Keratinocyte (primary cell): Measurements from ENCODE around the gene TMEM187. TPM values are rescaled to one million over a fixed set of nuclear protein-coding genes. Genes with fewer than 3 reads are reported as not detected.

Experiments used
- DNase-seq: peaks from one replicate; pipeline ENCODE4 v3.0.0-alpha.2; 2011; ENCODE audit warnings: low read depth, missing footprints, low spot score
- FAIRE-seq: peaks from 2 replicates; lab custom pipeline; 2011; peaks lifted over from hg19 to GRCh38; lab: Jason Lieb, UNC
- H2AFZ ChIP-seq: 2 replicates; pipeline ENCODE4 v1.6.0; 2012; ENCODE audit warnings: low read length, control low read depth, inconsistent platforms; ENCODE audit not compliant: control insufficient read depth
- H3K27ac ChIP-seq: 2 replicates; pipeline ENCODE4 v1.5.1; 2011; ENCODE audit warnings: low read length; ENCODE audit not compliant: control insufficient read depth, insufficient read depth
- H3K27me3 ChIP-seq: 3 replicates; pipeline ENCODE4 v1.6.0; 2011; ENCODE audit warnings: low read length; ENCODE audit not compliant: control insufficient read depth, insufficient read depth; ENCODE audit errors: extremely low read depth
- H3K36me3 ChIP-seq, 2 experiments: 2 replicates in 1 of 2; 3 replicates in 1 of 2; pipeline ENCODE4 v1.5.1; 2011; ENCODE audit warnings: low read length in 2 of 2, mild to moderate bottlenecking in 1 of 2; ENCODE audit not compliant: control insufficient read depth in 2 of 2, insufficient read depth in 2 of 2; ENCODE audit errors: extremely low read depth in 1 of 2
- H3K4me1 ChIP-seq: 3 replicates; pipeline ENCODE4 v1.5.1; 2011; ENCODE audit warnings: low read length; ENCODE audit not compliant: control insufficient read depth, insufficient read depth; ENCODE audit errors: extremely low read depth
- H3K4me2 ChIP-seq: 3 replicates; pipeline ENCODE4 v1.6.0; 2011; ENCODE audit warnings: low read depth, low read length; ENCODE audit not compliant: control insufficient read depth, insufficient read depth; ENCODE audit errors: extremely low read depth
- H3K4me3 ChIP-seq, 3 experiments: fragments of 200-600 bp in 1 of 3; sonication (generic) in 1 of 3; 2 replicates in 2 of 3; 3 replicates in 1 of 3; pipeline ENCODE4 v1.5.1; 2011 to 2016; ENCODE audit warnings: low read length in 3 of 3, mild to moderate bottlenecking in 3 of 3, control low read depth in 2 of 3, inconsistent platforms in 1 of 3, low read depth in 1 of 3, mixed read lengths in 1 of 3, mixed run types in 1 of 3, moderate library complexity in 1 of 3; ENCODE audit not compliant: control insufficient read depth in 2 of 3, insufficient read depth in 2 of 3; ENCODE audit errors: extremely low read depth in 1 of 3
- H3K79me2 ChIP-seq: 2 replicates; pipeline ENCODE4 v1.6.0; 2012; ENCODE audit warnings: low read length; ENCODE audit not compliant: control insufficient read depth, insufficient read depth
- H3K9ac ChIP-seq: 3 replicates; pipeline ENCODE4 v1.6.0; 2011; ENCODE audit warnings: low read length; ENCODE audit not compliant: control insufficient read depth, insufficient read depth; ENCODE audit errors: extremely low read depth
- H3K9me1 ChIP-seq: 3 replicates; pipeline ENCODE4 v1.6.0; 2011; ENCODE audit warnings: low read length; ENCODE audit not compliant: control insufficient read depth, insufficient read depth; ENCODE audit errors: extremely low read depth
- H3K9me3 ChIP-seq: 2 replicates; pipeline ENCODE4 v1.5.1; 2012; ENCODE audit warnings: low read depth, low read length; ENCODE audit not compliant: control insufficient read depth
- H4K20me1 ChIP-seq: 3 replicates; pipeline ENCODE4 v1.6.0; 2011; ENCODE audit warnings: low read length; ENCODE audit not compliant: control insufficient read depth, insufficient read depth; ENCODE audit errors: extremely low read depth
- CTCF ChIP-seq, 3 experiments: IDR thresholded peaks in 1 of 3; conservative IDR thresholded peaks in 1 of 3; optimal IDR thresholded peaks in 1 of 3; 2 replicates in 2 of 3; 3 replicates in 1 of 3; pipeline versions ENCODE3 to v1.5.1; 2011; ENCODE audit warnings: low read length in 3 of 3, mild to moderate bottlenecking in 3 of 3, moderate library complexity in 2 of 3, control low read depth in 1 of 3, inconsistent platforms in 1 of 3; ENCODE audit not compliant: insufficient read depth in 2 of 3; ENCODE audit errors: extremely low read depth in 1 of 3
- EZH2 ChIP-seq: IDR thresholded peaks from one replicate; pipeline ENCODE4 v1.6.1; 2012; ENCODE audit warnings: inconsistent platforms, mild to moderate bottlenecking, low read length, moderate library complexity
- dilution Hi-C: fragments of 300-500 bp; cut with MboI; formaldehyde crosslinking; loops from one replicate; pipeline ENCODE4 v1.7.0; 2020; ENCODE audit warnings: low sequenced_read_pairs; ENCODE audit not compliant: extremely low pct_ligation_motif_present
- polyA plus RNA-seq, 5 experiments: library from polyadenylated mRNA; depleted of rRNA in 3 of 5; stranded (reverse) in 3 of 5; stranded (forward) in 1 of 5; unstranded in 1 of 5; fragments of >200 nt; gene quantifications; 1 replicate in 1 of 5; 2 replicates in 3 of 5; 3 replicates in 1 of 5; pipeline versions ENCODE4 v1.2.1 to v1.2.3, GENCODE V29; 2011 to 2012; ENCODE audit warnings: missing spikeins in 2 of 5, low read depth in 1 of 5, low replicate concordance in 1 of 5

TMEM187 gene
- polyA plus RNA-seq, 1 donor (not counting 4 experiments of a cell fraction or from before 2014, with no cell fraction given), result 6.6 TPM

- no peak overlapping the region for H3K4me3 ChIP-seq
- H3K9ac ChIP-seq, result no peak overlapping the region
- H3K9me1 ChIP-seq, result no peaks in the 10 kb centered on the region
- peaks cover 20% of the 10 kb centered on the region for H4K20me1 ChIP-seq
- TF ChIP-seq EZH2 (no peak), CTCF (optimal IDR thresholded peaks at IDR 0.05 in 1 of 3, IDR thresholded peaks at IDR 0.05 in 1 of 3, conservative IDR thresholded peaks at IDR 0.05 in 1 of 3; ENCODE audit: extremely low read depth in 1 of 3, insufficient read depth in 2 of 3, low read length in 3 of 3) (no peak)
- peak overlapping the region; percentile 83 for H3K4me2 ChIP-seq
- dilution Hi-C loops, result no loop called here
- peaks cover 13% of the 10 kb centered on the region for H3K4me1 ChIP-seq
- peaks cover 73% of the 10 kb centered on the region for H3K79me2 ChIP-seq
- DNase-seq (no peak), FAIRE-seq (no peak)
- H2AFZ ChIP-seq, result no peak overlapping the region
- no peaks in the 10 kb centered on the region for H3K27me3 ChIP-seq
- H3K9me3 ChIP-seq, result no peaks in the 10 kb centered on the region
- H3K27ac ChIP-seq, result no peak overlapping the region
- H3K36me3 ChIP-seq, result peaks cover 2 to 12% of the 10 kb centered on the region in 2 experiments
These were observed 4.3 kb upstream of the TMEM187 start for GRCh38 chrX:153968255-153968654.

- Histone ChIP-seq H3K27ac (no peak overlapping the region), H3K27me3 (no peaks in the 10 kb centered on the region), H3K36me3 (peaks cover under 1 to 12% of the 10 kb centered on the region in 2 experiments), H3K4me1 (peaks cover 18% of the 10 kb centered on the region), H2AFZ (no peak overlapping the region), H3K4me2 (peak overlapping the region; percentile 83), H3K79me2 (peaks cover 76% of the 10 kb centered on the region), H3K9me1 (no peaks in the 10 kb centered on the region), H3K4me3 (peak overlapping the region in 2 of 3 experiments; percentile 70 to 84), H3K9me3 (no peaks in the 10 kb centered on the region), H3K9ac (peak overlapping the region; percentile 99), H4K20me1 (peaks cover 20% of the 10 kb centered on the region)
- TF ChIP-seq CTCF (optimal IDR thresholded peaks at IDR 0.05 in 1 of 3, IDR thresholded peaks at IDR 0.05 in 1 of 3, conservative IDR thresholded peaks at IDR 0.05 in 1 of 3; ENCODE audit: extremely low read depth in 1 of 3, insufficient read depth in 2 of 3, low read length in 3 of 3), result no peak
- TF ChIP-seq EZH2, result no peak
- dilution Hi-C loops, result no loop called here
- DNase-seq, result no peak
- no peak for FAIRE-seq
These were observed 3.8 kb upstream of the TMEM187 start for GRCh38 chrX:153968754-153969124.
